ENCODE measurements around the gene MCF2L.
"Not testable (repeated sequence)": the region's sequence is repeated elsewhere in the genome, so short reads cannot be mapped to it uniquely, and the experiment has no call there.

Gene MCF2L

DNA sequence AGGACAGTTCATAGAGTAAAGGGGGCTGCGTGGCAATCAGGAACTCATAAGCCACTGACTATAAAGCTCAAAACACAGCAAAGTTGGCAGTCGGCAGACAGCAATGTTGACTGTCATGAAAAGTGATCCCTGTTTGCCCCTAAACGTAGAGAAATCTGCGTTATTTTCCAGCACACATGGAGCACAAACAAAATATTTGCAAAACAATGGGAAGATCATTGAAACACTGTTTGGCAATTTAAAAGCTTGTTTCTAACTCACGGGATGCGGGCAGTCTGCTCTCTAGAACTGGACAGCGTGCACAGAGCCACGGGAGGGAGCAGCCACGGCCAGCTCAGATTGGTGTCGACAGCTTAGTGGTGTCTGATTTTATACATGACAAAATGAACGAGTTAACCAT is 130.1 kb downstream of the MCF2L start:
- DNase-seq: no peak

- DNase-seq: not testable (repeated sequence)
These were observed 133.3 kb downstream of the MCF2L start for GRCh38 chr13:113102302-113102701.

DNA sequence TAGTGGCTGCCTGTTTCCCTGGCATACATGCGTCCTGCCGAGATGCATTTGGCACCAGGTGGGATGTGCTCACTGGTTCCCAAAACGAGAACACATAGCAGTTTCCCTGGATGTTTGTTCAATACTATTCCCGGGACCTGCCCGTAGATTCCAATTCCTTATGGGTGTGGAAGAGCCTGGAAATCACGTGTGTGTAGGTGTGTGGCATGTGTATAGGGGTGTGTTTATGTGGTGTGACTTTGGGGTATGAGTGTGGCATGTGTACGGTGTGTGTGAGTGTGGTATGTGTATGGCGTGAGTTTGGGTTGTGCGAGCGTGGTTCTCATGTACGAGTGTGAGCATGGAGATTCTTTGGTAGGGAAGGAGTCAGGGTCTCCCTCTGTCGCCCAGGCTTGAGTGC is 133.7 kb downstream of the MCF2L start:
- no peak for DNase-seq

GRCh38 chr13:113103646-113104045 is 134.6 kb downstream of the MCF2L start:
- no peak for DNase-seq

DNA sequence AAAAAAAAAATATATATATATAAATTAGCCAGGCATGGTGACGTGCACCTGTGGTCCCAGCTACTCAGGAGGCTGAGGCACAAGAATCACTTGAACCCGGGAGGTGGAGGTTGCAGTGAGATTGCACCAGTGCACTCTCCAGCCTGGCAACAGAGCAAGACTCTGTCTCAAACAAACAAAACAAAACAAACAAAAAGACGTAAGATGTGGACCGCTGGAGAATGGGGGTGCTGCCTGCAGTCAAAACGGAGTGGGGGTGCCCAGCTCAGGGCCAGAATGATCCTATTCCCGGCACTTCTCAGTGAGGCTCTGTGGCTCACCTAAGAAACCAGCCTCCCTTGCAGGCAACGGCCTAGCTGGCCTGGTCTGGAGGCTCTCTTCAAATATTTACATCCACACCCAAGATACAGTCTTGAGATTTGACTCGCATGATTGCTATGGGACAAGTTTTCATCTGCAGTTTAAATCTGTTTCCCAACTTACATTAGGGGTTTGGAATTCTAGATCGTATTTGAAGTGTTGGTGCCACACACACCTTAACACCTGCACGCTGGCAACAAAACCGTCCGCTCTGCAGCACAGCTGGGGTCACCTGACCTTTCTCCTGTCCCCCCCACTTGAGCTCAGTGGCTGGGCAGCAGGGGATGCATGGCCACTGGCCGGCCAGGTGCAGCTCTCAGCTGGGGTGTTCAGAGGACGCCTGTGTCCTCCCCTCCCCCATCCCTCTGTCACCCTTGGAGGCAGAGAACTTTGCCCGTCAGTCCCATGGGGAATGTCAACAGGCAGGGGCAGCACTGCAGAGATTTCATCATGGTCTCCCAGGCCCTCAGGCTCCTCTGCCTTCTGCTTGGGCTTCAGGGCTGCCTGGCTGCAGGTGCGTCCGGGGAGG is 136.3 kb downstream of the MCF2L start, which contains the start of gene F7:
Gene F7 (plus strand): TSS at position 760 of the 889 bp plus-strand sequence. CDS start 51 bp downstream, at position 811.
- no peak for DNase-seq

- DNase-seq: no peak
These were observed 137.0 kb downstream of the MCF2L start for GRCh38 chr13:113105921-113106452.

- no peak for DNase-seq
These were observed 137.8 kb downstream of the MCF2L start for GRCh38 chr13:113106711-113107351.

DNA sequence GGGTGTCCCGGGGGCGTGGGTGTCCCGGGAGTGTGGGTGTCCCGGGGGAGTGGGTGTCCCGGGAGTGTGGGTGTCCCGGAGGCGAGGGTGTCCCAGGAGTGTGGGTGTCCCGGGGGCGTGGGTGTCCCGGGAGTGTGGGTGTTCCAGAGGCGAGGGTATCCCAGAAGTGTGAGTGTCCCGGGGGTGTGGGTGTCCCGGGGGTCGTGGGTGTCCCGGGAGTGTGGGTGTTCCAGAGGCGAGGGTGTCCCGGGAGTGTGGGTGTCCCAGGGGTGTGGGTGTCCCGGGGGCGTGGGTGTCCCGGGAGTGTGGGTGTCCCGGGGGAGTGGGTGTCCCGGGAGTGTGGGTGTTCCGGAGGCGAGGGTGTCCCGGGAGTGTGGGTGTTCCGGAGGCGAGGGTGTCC is 139.5 kb downstream of the MCF2L start:
- DNase-seq: not testable (repeated sequence)

DNA sequence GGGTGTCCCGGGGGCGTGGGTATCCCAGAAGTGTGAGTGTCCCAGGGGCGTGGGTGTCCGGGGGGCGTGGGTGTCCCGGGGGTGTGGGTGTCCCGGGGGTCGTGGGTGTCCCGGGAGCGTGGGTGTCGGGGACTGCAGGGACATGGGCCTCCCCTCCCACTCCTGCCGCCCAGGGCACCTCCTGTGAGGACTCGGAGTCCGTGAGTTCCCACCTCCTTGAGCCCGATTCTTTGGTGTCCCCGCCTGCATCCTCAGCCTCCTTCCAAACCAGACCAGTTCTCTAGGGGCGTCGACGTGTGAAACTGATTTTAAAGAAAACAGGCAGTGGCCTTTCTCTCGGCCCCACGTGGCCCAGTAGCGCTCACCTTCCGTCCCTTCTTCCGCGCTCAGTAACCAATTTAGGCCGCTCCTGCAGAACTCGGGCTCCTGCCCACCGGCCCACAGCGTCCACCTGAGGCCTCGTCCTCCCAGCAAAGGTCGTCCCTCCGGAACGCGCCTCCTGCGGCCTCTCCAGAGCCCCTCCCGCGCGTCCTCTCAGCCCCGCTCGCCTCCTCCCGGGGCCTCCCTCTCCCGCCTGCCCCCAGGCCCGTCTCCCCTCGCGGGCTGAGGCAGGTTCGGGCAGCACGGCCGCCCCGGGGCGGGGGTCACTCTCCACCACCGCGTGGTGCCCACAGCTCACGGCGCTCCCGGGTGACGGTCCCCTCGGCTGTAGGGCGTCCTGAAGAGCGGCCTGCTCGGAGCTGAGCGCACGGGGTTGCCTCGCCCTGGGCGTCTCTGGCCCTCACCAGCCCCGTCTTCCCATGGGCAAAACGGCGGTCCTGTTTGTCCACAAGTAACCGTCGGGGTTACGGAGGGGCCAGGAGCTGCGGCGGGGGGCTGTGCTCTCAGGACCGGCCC is 140.4 kb downstream of the MCF2L start:
- no peak for DNase-seq

- peak; percentile 3 to 18 for DNase-seq
These were observed 141.2 kb downstream of the MCF2L start for GRCh38 chr13:113110048-113110851.

DNA sequence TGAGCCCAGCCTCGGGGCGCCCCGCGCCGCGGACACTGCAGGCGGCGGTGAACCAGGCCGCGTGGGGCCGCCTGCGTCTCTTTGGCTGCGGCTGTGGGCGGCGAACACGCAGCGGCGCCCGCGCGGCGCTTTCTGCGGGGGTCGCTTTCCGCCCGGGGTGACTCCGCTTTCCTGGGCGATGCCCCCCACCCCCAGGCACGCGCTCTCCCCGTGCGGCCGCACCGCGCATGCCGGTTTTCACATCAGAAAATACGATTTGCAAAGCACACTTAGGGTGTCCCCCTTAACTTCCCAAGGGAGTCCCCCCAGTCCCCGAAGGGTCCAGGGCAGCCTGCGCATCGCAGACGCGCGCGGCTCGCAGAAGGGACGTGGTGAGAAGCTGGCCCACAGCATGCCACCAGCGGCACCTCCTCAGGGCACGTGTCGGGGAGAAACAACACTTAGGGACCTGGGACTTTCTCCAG is 141.9 kb downstream of the MCF2L start:
- DNase-seq: no peak

DNA sequence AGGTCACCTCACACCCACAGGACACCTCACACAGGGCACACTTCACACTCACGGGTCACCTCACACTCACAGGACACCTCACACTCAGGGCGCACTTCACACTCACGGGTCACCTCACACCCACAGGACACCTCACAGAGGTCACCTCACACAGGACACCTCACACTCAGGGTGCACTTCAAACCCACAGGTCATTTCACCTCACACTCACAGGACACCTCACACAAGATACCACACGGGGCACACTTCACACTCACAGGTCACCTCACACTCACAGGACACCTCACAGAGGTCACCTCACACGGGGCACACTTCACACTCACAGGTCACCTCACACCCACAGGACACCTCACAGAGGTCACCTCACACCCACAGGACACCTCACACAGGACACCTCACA is 142.8 kb downstream of the MCF2L start:
- not testable (repeated sequence) for DNase-seq

GRCh38 chr13:113112475-113112874 is 143.5 kb downstream of the MCF2L start:
- not testable (repeated sequence) for DNase-seq

GRCh38 chr13:113112893-113113845 is 144.2 kb downstream of the MCF2L start:
- no peak for DNase-seq

DNA sequence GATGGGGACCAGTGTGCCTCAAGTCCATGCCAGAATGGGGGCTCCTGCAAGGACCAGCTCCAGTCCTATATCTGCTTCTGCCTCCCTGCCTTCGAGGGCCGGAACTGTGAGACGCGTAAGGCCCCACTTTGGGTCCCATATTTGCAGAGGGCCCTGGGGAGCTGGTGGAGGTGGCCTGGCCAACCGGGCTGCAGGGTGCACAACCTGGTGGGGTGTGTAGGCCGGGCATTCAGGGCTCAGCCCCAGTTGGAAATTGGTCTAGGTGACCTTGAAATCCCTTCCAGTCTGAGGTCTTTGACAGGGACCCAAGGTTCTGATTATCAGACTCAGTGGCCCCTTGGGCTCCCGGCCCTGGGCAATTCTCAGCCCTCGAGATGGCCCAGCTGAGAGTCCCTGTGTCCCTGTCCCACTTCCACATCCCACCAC is 144.8 kb downstream of the MCF2L start:
- no peak for DNase-seq

- DNase-seq: no peak
These were observed 145.7 kb downstream of the MCF2L start for GRCh38 chr13:113114511-113115362.

DNA sequence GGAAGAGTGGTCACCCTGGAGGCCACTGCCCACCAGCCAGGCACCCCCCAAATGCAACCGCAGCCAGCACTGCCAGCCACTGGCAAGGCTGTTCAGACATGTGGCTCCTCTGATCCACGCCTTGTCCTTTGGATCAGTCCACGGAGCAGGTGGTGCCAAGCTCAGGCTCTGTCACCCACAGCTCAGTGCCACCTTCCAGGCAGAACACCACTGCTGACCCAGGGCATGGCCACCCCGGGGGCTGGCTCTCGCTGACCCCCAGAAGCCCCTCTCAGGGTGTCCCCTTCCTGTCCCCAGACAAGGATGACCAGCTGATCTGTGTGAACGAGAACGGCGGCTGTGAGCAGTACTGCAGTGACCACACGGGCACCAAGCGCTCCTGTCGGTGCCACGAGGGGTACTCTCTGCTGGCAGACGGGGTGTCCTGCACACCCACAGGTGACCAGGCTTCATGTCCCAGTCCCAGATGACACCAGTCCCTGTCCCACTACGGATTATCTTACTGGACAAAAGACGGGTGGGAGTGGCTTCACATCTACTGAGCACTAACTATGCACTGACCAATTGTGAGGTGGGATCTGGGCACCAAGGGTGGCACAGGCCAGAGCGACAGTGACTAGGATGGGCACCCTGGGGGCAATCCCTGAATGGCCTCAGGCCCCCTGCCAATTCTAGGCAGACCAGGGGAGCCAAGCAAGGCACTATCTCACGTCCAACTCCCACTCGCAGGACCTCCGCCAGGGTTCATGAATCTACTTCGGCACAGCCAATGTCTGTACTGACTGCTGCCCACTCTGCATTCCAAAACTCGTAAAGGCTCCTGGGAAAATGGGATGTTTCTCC is 146.6 kb downstream of the MCF2L start:
- no peak for DNase-seq

GRCh38 chr13:113116206-113116800 is 147.3 kb downstream of the MCF2L start:
- no peak for DNase-seq
